GM10248 (cell line): Measurements from ENCODE around the gene HASPIN.
"Not testable (repeated sequence)": the region's sequence is repeated elsewhere in the genome, so short reads cannot be mapped to it uniquely, and the experiment has no call there.

Experiments
- CTCF ChIA-PET: fragments of 300-600 bp; sonication (Branson Sonifier 250); formaldehyde crosslinking; extraction: SDS; loops from one replicate; lab custom pipeline; 2021; ENCODE audit warnings: antibody characterized with exemption; lab: Yijun Ruan, JAX
- POLR2A ChIA-PET: fragments of 350-650 bp; sonication (Branson Sonifier 250); formaldehyde crosslinking; extraction: SDS; loops from one replicate; lab custom pipeline; 2020; ENCODE audit warnings: antibody characterized with exemption; lab: Yijun Ruan, JAX
- DNase-seq: peaks from one replicate; pipeline ENCODE4 v3.0.0; 2012; ENCODE audit errors: extremely low spot score
- CTCF ChIP-seq: IDR thresholded peaks from 2 replicates; pipeline ENCODE4 v1.5.1; 2012; ENCODE audit warnings: mild to moderate bottlenecking, low read depth; ENCODE audit errors: extremely low read depth, missing control alignments, control extremely low read depth

HASPIN gene

GRCh38 chr17:3729881-3730280 is 6.2 kb downstream of the HASPIN start:
- TF ChIP-seq CTCF, result no peak
- DNase-seq, result no peak
- ChIA-PET POLR2A (interaction anchor here (0.6 kb wide), 1 partner anchor 67 kb away, joined by 5 read pairs; no protein-coding TSS in a partner anchor), CTCF (interaction anchor here (1.2 to 6.2 kb wide), 5 partner anchors 9 to 132 kb away, joined by 3 to 69 read pairs (median 5); no protein-coding TSS in a partner anchor)

GRCh38 chr17:3730881-3731429 is 7.3 kb downstream of the HASPIN start:
- ChIA-PET CTCF (interaction anchor here (0.9 to 6.2 kb wide), 9 partner anchors 8 to 129 kb away, joined by 3 to 69 read pairs (median 5); partner anchors contain the start of genes HASPIN and NCBP3), POLR2A (no interaction called here)
- no peak for DNase-seq
- TF ChIP-seq CTCF, result no peak

- ChIA-PET CTCF (interaction anchor here (0.6 to 9.8 kb wide), 20 partner anchors 8 to 266 kb away, joined by 3 to 217 read pairs (median 4); partner anchors contain the start of genes HASPIN, NCBP3 and P2RX5), POLR2A (no interaction called here)
- DNase-seq, result peak; percentile 80
- peak; percentile 82 for TF ChIP-seq CTCF
Observed at GRCh38 chr17:3732210-3732621, 8.5 kb downstream of the HASPIN start.

- CTCF ChIA-PET, result interaction anchor here (1.0 to 9.8 kb wide), 14 partner anchors 8 to 180 kb away, joined by 3 to 217 read pairs (median 4); partner anchors contain the start of genes HASPIN and NCBP3
- POLR2A ChIA-PET, result interaction anchor here (0.5 kb wide), 1 partner anchor 113 kb away, joined by 19 read pairs; no protein-coding TSS in a partner anchor
- DNase-seq, result not testable (repeated sequence)
Observed at GRCh38 chr17:3734911-3735276, 11.2 kb downstream of the HASPIN start.

GRCh38 chr17:3735515-3735914 is 11.8 kb downstream of the HASPIN start:
- no peak for DNase-seq
- ChIA-PET CTCF (interaction anchor here (1.0 to 9.8 kb wide), 13 partner anchors 8 to 172 kb away, joined by 3 to 217 read pairs (median 8); partner anchors contain the start of genes HASPIN and NCBP3), POLR2A (no interaction called here)
- TF ChIP-seq CTCF, result no peak

GRCh38 chr17:3738562-3739295 is 15.0 kb downstream of the HASPIN start:
- CTCF ChIA-PET, result interaction anchor here (0.7 to 9.8 kb wide), 30 partner anchors 9 to 336 kb away, joined by 3 to 217 read pairs (median 10); partner anchors contain the start of genes CTNS, HASPIN, NCBP3 and P2RX5
- DNase-seq, result no peak
- no peak for TF ChIP-seq CTCF
- POLR2A ChIA-PET, result interaction anchor here (0.6 kb wide), 1 partner anchor 19 kb away, joined by 4 read pairs; no protein-coding TSS in a partner anchor
